Measurements from ENCODE around the gene RPAP2. TPM values are rescaled to one million over a fixed set of nuclear protein-coding genes. Genes with fewer than 3 reads are reported as not detected.
A peak's percentile ranks its signal among the peaks of the same experiment; 100 is the strongest.

The RPAP2 gene
- total RNA-seq, 2 donors from 2014 or later = 48.4 to 54.3 TPM

- ATAC-seq (replicated peaks in 1 of 2) = no peak
- no peak overlapping the region for H3K27ac Mint-ChIP-seq
Measured at GRCh38 chr1:92445865-92446264, 147.0 kb downstream of the RPAP2 start.

GRCh38 chr1:92446546-92446945 is 147.7 kb downstream of the RPAP2 start:
- Mint-ChIP-seq H3K27me3 (ENCODE audit: low read depth) (no peaks in the 10 kb centered on the region), H3K4me1 (ENCODE audit: low read depth) (peaks cover 19% of the 10 kb centered on the region), H3K4me3 (no peak overlapping the region), H3K27ac (no peak overlapping the region), H3K36me3 (ENCODE audit: insufficient read depth in 2 of 2) (no peaks in the 10 kb centered on the region), H3K9me3 (peaks cover 2 to 3% of the 10 kb centered on the region in 2 donors)
- DNase-seq (no peak), ATAC-seq (replicated peaks in 1 of 2) (no peak)

More at GRCh38 chr1:92445865-92446264, 147.0 kb downstream of the RPAP2 start:
- no peak for DNase-seq
- no peak overlapping the region for H3K4me3 Mint-ChIP-seq
- no peaks in the 10 kb centered on the region for H3K27me3 Mint-ChIP-seq (ENCODE audit: low read depth)
- peaks cover 19% of the 10 kb centered on the region for H3K4me1 Mint-ChIP-seq (ENCODE audit: low read depth)
- peaks cover 2 to 3% of the 10 kb centered on the region in 2 donors for H3K9me3 Mint-ChIP-seq
- no peaks in the 10 kb centered on the region for H3K36me3 Mint-ChIP-seq (ENCODE audit: insufficient read depth in 2 of 2)

DNA sequence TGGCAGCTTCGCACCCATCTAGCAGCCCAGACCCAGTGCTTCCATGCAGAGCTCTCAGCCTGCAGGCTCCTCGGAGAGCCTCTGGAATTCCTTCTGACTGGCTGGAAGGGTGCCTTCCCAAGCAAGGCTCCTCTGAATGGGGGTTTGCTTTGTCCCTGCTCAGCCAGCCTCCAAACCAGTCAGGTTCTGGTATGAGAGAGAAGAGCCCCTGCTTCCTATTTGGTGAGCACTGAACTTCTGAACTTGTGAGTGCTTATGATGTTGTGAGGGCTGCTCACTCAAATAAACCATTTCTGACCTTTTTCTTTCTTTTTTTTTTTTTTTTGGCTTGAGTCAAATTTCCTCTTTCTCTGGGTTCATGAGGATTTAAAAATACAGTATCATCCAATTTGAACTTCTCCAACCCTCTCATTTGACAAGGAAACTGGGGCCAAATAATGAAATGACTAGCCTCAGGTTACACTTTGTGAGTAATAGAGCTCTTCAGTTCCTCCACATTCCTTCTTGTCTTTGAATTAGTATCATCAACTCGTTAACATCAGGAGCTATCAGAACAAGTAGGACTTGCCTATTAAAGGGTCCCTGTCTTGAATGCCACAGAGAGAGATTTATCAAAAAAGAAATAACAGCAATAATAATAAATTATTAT is 148.3 kb downstream of the RPAP2 start:
- Mint-ChIP-seq H3K4me1 (ENCODE audit: low read depth) (peaks cover 19% of the 10 kb centered on the region), H3K4me3 (no peak overlapping the region), H3K9me3 (peaks cover 2 to 3% of the 10 kb centered on the region in 2 donors), H3K27ac (no peak overlapping the region), H3K27me3 (ENCODE audit: low read depth) (no peaks in the 10 kb centered on the region), H3K36me3 (ENCODE audit: insufficient read depth in 2 of 2) (no peaks in the 10 kb centered on the region)
- peak; percentile 44 to 75 for ATAC-seq (replicated peaks in 1 of 2)
- DNase-seq = no peak

DNA sequence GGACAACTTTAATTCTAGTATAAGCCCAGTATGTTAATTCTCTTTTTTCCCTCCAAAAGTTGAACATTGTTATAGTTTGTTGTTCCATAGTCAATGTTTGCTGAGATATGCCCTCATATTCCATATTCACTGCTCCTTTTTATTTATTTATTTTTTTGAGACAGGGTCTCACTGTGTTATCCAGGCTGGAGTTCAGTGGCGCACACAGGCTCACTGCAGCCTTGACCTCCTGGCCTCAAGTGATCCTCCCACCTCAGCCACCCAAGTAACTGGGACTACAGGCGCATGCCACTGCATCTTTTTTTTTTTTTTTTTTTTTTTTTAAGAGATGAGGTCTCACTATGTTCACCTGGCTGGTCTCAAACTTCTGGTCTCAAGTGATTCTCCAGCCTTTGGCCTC is 149.1 kb downstream of the RPAP2 start:
- Mint-ChIP-seq H3K27ac (no peak overlapping the region), H3K4me1 (ENCODE audit: low read depth) (peaks cover 19% of the 10 kb centered on the region), H3K4me3 (no peak overlapping the region), H3K27me3 (ENCODE audit: low read depth) (no peaks in the 10 kb centered on the region), H3K36me3 (ENCODE audit: insufficient read depth in 2 of 2) (no peaks in the 10 kb centered on the region), H3K9me3 (peaks cover 2 to 3% of the 10 kb centered on the region in 2 donors)
- ATAC-seq (replicated peaks in 1 of 2) = no peak
- no peak for DNase-seq

Other genes starting within 250 kb of the RPAP2 start
- gene SETSIP, start 223.6 kb upstream of the RPAP2 start, total RNA-seq = not detected
- gene BTBD8, start 218.7 kb upstream of the RPAP2 start, total RNA-seq = 1 to 10 TPM; 3.1 to 3.3 TPM
- not detected for gene C1orf146, start 81.1 kb upstream of the RPAP2 start, total RNA-seq
- 10 to 100 TPM; 22.3 to 27.6 TPM for gene GLMN, start 72 bp upstream of the RPAP2 start, total RNA-seq
- 100 to 1,000 TPM in 1 of 2 donors, 10 to 100 TPM in 1; 96.5 to 117 TPM for gene GFI1, start 187.9 kb downstream of the RPAP2 start, total RNA-seq

All from activated T-cell treated with anti-CD3 and anti-CD28 coated beads, Interleukin-2, amount 50 U/mL, for 72 hours (primary cell).